GM12878 (cell line): ENCODE measurements around the gene ADGRE3. TPM values are rescaled to one million over a fixed set of nuclear protein-coding genes. Genes with fewer than 3 reads are reported as not detected.

Experiments used
- ATAC-seq: fragments of 200-7000 bp; cut with Tn5 transposase; 3 replicates; pipeline ENCODE4 v1.9.1; 2020; ENCODE audit warnings: mild to moderate bottlenecking, moderate library complexity
- BruUV-seq: library from RNA; stranded (reverse); fragments of 400-500 nt; replicated peaks from 2 replicates; lab custom pipeline; 2021; lab: Mats Ljungman, UMichigan
- CTCF ChIA-PET: fragments of 300-600 bp; sonication (Branson Sonifier 250); formaldehyde crosslinking; extraction: SDS; loops from one replicate; lab custom pipeline; 2021; ENCODE audit warnings: inconsistent platforms; lab: Yijun Ruan, JAX
- POLR2A ChIA-PET: fragments of 350-600 bp; formaldehyde crosslinking; extraction: SDS; loops from one replicate; lab custom pipeline; 2021; ENCODE audit warnings: inconsistent platforms; lab: Charles Lee
- RAD21 ChIA-PET: fragments of 300-600 bp; sonication (Branson Sonifier 250); formaldehyde crosslinking; loops from one replicate; lab custom pipeline; 2023; ENCODE audit warnings: antibody characterized with exemption; ENCODE audit not compliant: unreplicated experiment; lab: Charles Lee
- SMC1A ChIA-PET: fragments of 300-600 bp; sonication (Branson Sonifier 250); formaldehyde crosslinking; loops from one replicate; lab custom pipeline; 2023; ENCODE audit not compliant: unreplicated experiment, uncharacterized antibody; lab: Charles Lee
- DNase-seq: peaks from one replicate; pipeline ENCODE4 v3.0.0-alpha.2; 2011; ENCODE audit warnings: low read depth, low spot score
- FAIRE-seq: peaks from 3 replicates; lab custom pipeline; 2011; peaks lifted over from hg19 to GRCh38; lab: Jason Lieb, UNC
- H2AFZ ChIP-seq: 2 replicates; pipeline ENCODE4 v1.6.0; 2011; ENCODE audit warnings: low read depth, low read length, control low read depth; ENCODE audit not compliant: control insufficient read depth
- H3K27ac ChIP-seq: 2 replicates; pipeline ENCODE4 v1.5.1; 2011; ENCODE audit warnings: control low read depth; ENCODE audit not compliant: control insufficient read depth, insufficient read depth
- H3K27me3 ChIP-seq, 2 experiments: replicated peaks in 1 of 2; 2 replicates each; pipeline versions ENCODE4 v1.6.0 to v1.6.1; 2011; ENCODE audit warnings: low read length in 1 of 2; ENCODE audit not compliant: control insufficient read depth in 2 of 2, insufficient read depth in 2 of 2
- H3K36me3 ChIP-seq, 2 experiments: 2 replicates each; pipeline ENCODE4 v1.5.1; 2011; ENCODE audit warnings: low read length in 1 of 2; ENCODE audit not compliant: control insufficient read depth in 2 of 2, insufficient read depth in 2 of 2
- H3K4me1 ChIP-seq: 2 replicates; pipeline ENCODE4 v1.6.1; 2011; ENCODE audit warnings: mild to moderate bottlenecking, low read length, moderate library complexity, mixed read lengths; ENCODE audit not compliant: control insufficient read depth, insufficient read depth
- H3K4me2 ChIP-seq: 2 replicates; pipeline ENCODE4 v1.6.0; 2011; ENCODE audit warnings: control low read depth; ENCODE audit not compliant: control insufficient read depth, insufficient read depth
- H3K4me3 ChIP-seq: fragments of 200-600 bp; sonication (generic); 2 replicates; pipeline ENCODE4 v1.5.1; 2016
- H3K79me2 ChIP-seq: 2 replicates; pipeline ENCODE4 v1.6.0; 2011; ENCODE audit warnings: low read length; ENCODE audit not compliant: control insufficient read depth, insufficient read depth
- H3K9ac ChIP-seq: 2 replicates; pipeline ENCODE4 v1.8.0; 2011; ENCODE audit warnings: low read length, control low read depth, mixed read lengths; ENCODE audit not compliant: control insufficient read depth, insufficient read depth
- H3K9me3 ChIP-seq: replicated peaks from 3 replicates; pipeline ENCODE4 v1.5.1; 2011; ENCODE audit warnings: mild to moderate bottlenecking, low read length; ENCODE audit not compliant: control insufficient read depth, insufficient read depth
- H4K20me1 ChIP-seq: 2 replicates; pipeline ENCODE4 v1.6.0; 2011; ENCODE audit not compliant: control insufficient read depth, insufficient read depth
- EP300 ChIP-seq, 2 experiments: fragments of 150-350 bp in 1 of 2; IDR thresholded peaks; 2 replicates each; pipeline ENCODE4 v1.6.1; 2011 to 2012; ENCODE audit warnings: low read depth in 2 of 2, low read length in 2 of 2, borderline replicate concordance in 1 of 2, improper control_type of control experiment in 1 of 2, inconsistent platforms in 1 of 2; ENCODE audit not compliant: control insufficient read depth in 1 of 2
- FOS ChIP-seq: IDR thresholded peaks from 3 replicates; pipeline ENCODE4 v1.6.1; 2011; ENCODE audit warnings: borderline replicate concordance; ENCODE audit not compliant: insufficient read length; ENCODE audit errors: extremely low read depth
- USF1 ChIP-seq: IDR thresholded peaks from 2 replicates; pipeline ENCODE4 v1.6.1; 2011; ENCODE audit warnings: borderline replicate concordance, low read depth, mild to moderate bottlenecking, moderate library complexity, mixed read lengths, low read length; ENCODE audit not compliant: insufficient read depth; ENCODE audit errors: extremely low read length
- ZBED1 ChIP-seq: IDR thresholded peaks from 2 replicates; pipeline ENCODE4 v1.6.1; 2016; ENCODE audit warnings: borderline replicate concordance
- ZBTB11 ChIP-seq: fragments of 450-650 bp; formaldehyde crosslinking; IDR thresholded peaks from 2 replicates; pipeline ENCODE4 v1.5.0; 2022; ENCODE audit warnings: mild to moderate bottlenecking, missing genetic modification characterization
- ZNF622 ChIP-seq: fragments of 450-650 bp; IDR thresholded peaks from 2 replicates; pipeline ENCODE4 v1.6.1; 2017; ENCODE audit warnings: mild to moderate bottlenecking, inconsistent platforms
- ZZZ3 ChIP-seq: IDR thresholded peaks from 2 replicates; pipeline ENCODE4 v1.6.1; 2011; ENCODE audit warnings: low read depth; ENCODE audit not compliant: control insufficient read depth, insufficient read length
- WGBS: methylation state at CpG from one replicate; pipeline ENCODE4 v1.1.6; 2016; ENCODE audit warnings: low lambda C conversion rate; ENCODE audit not compliant: insufficient replicate concordance, insufficient coverage; ENCODE audit errors: missing lambda C conversion rate; 5-methylcytosine and 5-hydroxymethylcytosine counted together
- in situ Hi-C: fragments of 300-500 bp; cut with MboI; formaldehyde crosslinking; loops from 9 replicates; pipeline ENCODE4 v1.14.3; 2018; ENCODE audit warnings: mixed read lengths
- intact Hi-C: fragments of 100-400 bp; cut with micrococcal nuclease; formaldehyde crosslinking; loops from one replicate; pipeline ENCODE4 v1.14.2; 2022; ENCODE audit not compliant: unreplicated experiment
- polyA plus RNA-seq, 11 experiments: library from polyadenylated mRNA; depleted of rRNA in 4 of 11; unstranded in 6 of 11; stranded (reverse) in 5 of 11; fragments of >200 nt; fragmentation: Nextera tagmentation in 4 of 11; fragmentation: Illumina TruSeq in 1 of 11; extraction: Ambion mirVana in 4 of 11; extraction: Trizol in 1 of 11; gene quantifications; 1 replicate in 1 of 11; 2 replicates in 10 of 11; pipeline versions ENCODE4 v1.2.1 to v1.2.3, GENCODE V29; 2011 to 2016; ENCODE audit warnings: inconsistent platforms in 2 of 11, missing spikeins in 2 of 11, low read depth in 1 of 11
- total RNA-seq, 4 experiments: library from RNA; depleted of rRNA in 3 of 4; stranded (reverse); fragments of >200 nt in 3 of 4; fragmentation: Illumina TruSeq in 1 of 4; extraction: Trizol in 1 of 4; gene quantifications; 2 replicates each; pipeline versions ENCODE4 v1.2.1 to v1.2.3, GENCODE V29; 2013 to 2021

Gene ADGRE3
- total and polyA plus RNA-seq, 10 of the 15 experiments (the other 5 are each of a cell fraction or from before 2014, with no cell fraction given), result 0.04 to 0.10 (median 0.05) TPM; not detected in 6

- RAD21 ChIA-PET, result no interaction called here
- H3K27ac ChIP-seq, result no peak overlapping the region
- H3K4me3 ChIP-seq, result no peak overlapping the region
- H3K4me1 ChIP-seq, result no peaks in the 10 kb centered on the region
- WGBS, result 84% methylated on average over 8 of the region's 8 CpGs
- no peak for ATAC-seq
- H3K79me2 ChIP-seq, result no peaks in the 10 kb centered on the region
- no peaks in the 10 kb centered on the region; the same call in 2 of the 3 replicates for H3K9me3 ChIP-seq
- peaks cover 3 to 4% of the 10 kb centered on the region in 2 experiments; a peak in 3 of 4 replicates for H3K36me3 ChIP-seq
- H2AFZ ChIP-seq, result no peak overlapping the region
- CTCF ChIA-PET, result interaction anchor here (1.0 to 1.9 kb wide), 4 partner anchors 13 to 143 kb away, joined by 3 to 4 read pairs (median 4); no protein-coding TSS in a partner anchor
- SMC1A ChIA-PET, result interaction anchor here (1.2 kb wide), 1 partner anchor 9 kb away, joined by 4 read pairs; no protein-coding TSS in a partner anchor
- no peak for FAIRE-seq
- intact Hi-C loops (no loop called here), in situ Hi-C loops (no loop called here)
- H3K4me2 ChIP-seq, result no peak overlapping the region
- DNase-seq, result no peak
- no peak overlapping the region for H3K9ac ChIP-seq
- H3K27me3 ChIP-seq, result no peaks in the 10 kb centered on the region
- BruUV-seq, result no TSS peak
- TF ChIP-seq ZBTB11 (CRISPR knock-in tag), result no peak
- no peak for TF ChIP-seq FOS
- TF ChIP-seq ZZZ3, result no peak
- TF ChIP-seq EP300 (IDR thresholded peaks at IDR 0.05; ENCODE audit: borderline replicate concordance in 1 of 2, control insufficient read depth in 1 of 2, low read depth in 2 of 2, low read length in 2 of 2), result no peak
- no peak for TF ChIP-seq ZBED1
- no peak for TF ChIP-seq ZNF622
- TF ChIP-seq USF1, result no peak
- H4K20me1 ChIP-seq, result no peaks in the 10 kb centered on the region
- POLR2A ChIA-PET, result interaction anchor here (1.2 kb wide), 1 partner anchor 9 kb away, joined by 5 read pairs; the partner anchor contains the start of gene ZNF333
Measured at GRCh38 chr19:14699641-14700040, 25.0 kb upstream of the ADGRE3 start.
